Neural cell (in vitro differentiated cells): ENCODE data around the gene RPS6KA3. TPM values are rescaled to one million over a fixed set of nuclear protein-coding genes. Genes with fewer than 3 reads are reported as not detected.

ENCODE experiments used
- H2AFZ ChIP-seq: fragments of 200-600, 300-800 bp; sonication (generic), shearing (Covaris generic); 2 replicates; pipeline ENCODE4 v1.6.0; 2014; ENCODE audit warnings: low read depth, mild to moderate bottlenecking, antibody characterized with exemption, low read length, moderate library complexity
- H3F3A ChIP-seq: fragments of 200-600 bp; shearing (Covaris generic); 2 replicates; pipeline ENCODE4 v1.6.1; 2016; ENCODE audit warnings: mild to moderate bottlenecking, moderate library complexity, mixed read lengths, antibody characterized with exemption, low read length; ENCODE audit not compliant: insufficient read depth, poor library complexity, severe bottlenecking
- H3K27ac ChIP-seq: fragments of 200-600, 300-800 bp; sonication (generic), shearing (Covaris generic); 2 replicates; pipeline ENCODE4 v1.5.1; 2014; ENCODE audit warnings: mild to moderate bottlenecking, low read length, moderate library complexity
- H3K27me3 ChIP-seq: fragments of 300-800, 200-600 bp; sonication (generic), shearing (Covaris generic); 2 replicates; pipeline ENCODE4 v1.6.0; 2014; ENCODE audit warnings: mild to moderate bottlenecking, low read depth, low read length, moderate library complexity; ENCODE audit not compliant: insufficient read depth
- H3K36me3 ChIP-seq: fragments of 300-800, 200-600 bp; sonication (generic), shearing (Covaris generic); 2 replicates; pipeline ENCODE4 v1.5.1; 2014; ENCODE audit warnings: mild to moderate bottlenecking, antibody characterized with exemption, low read length, moderate library complexity; ENCODE audit not compliant: insufficient read depth
- H3K4me2 ChIP-seq: fragments of 300-800, 200-600 bp; sonication (generic), shearing (Covaris generic); 2 replicates; pipeline ENCODE4 v1.6.0; 2014; ENCODE audit warnings: mild to moderate bottlenecking, low read length
- H3K4me3 ChIP-seq: fragments of 300-800, 200-600 bp; sonication (generic), shearing (Covaris generic); 2 replicates; pipeline ENCODE4 v1.5.1; 2014; ENCODE audit warnings: mild to moderate bottlenecking, low read length, moderate library complexity
- H3K79me2 ChIP-seq: fragments of 200-600 bp; shearing (Covaris generic); replicated peaks from 2 replicates; pipeline ENCODE4 v1.6.0; 2014; ENCODE audit warnings: mild to moderate bottlenecking, low read length, moderate library complexity; ENCODE audit not compliant: insufficient read depth
- H3K9ac ChIP-seq: fragments of 300-800, 200-600 bp; sonication (generic), shearing (Covaris generic); 2 replicates; pipeline ENCODE4 v1.6.1; 2016; ENCODE audit warnings: mild to moderate bottlenecking, low read length, mixed read lengths
- H3K9me2 ChIP-seq: fragments of 200-600 bp; shearing (Covaris generic); 2 replicates; pipeline ENCODE4 v1.6.1; 2016; ENCODE audit warnings: mild to moderate bottlenecking, low read length, mixed read lengths; ENCODE audit not compliant: insufficient read depth
- H3K9me3 ChIP-seq: fragments of 200-600, 300-800 bp; sonication (generic), shearing (Covaris generic); 2 replicates; pipeline ENCODE4 v1.6.1; 2016; ENCODE audit warnings: mild to moderate bottlenecking, mixed run types, low read length, moderate library complexity, mixed read lengths
- H4K20me1 ChIP-seq: fragments of 200-600 bp; shearing (Covaris generic); 2 replicates; pipeline ENCODE4 v1.6.1; 2016; ENCODE audit warnings: mild to moderate bottlenecking, mixed run types; ENCODE audit not compliant: insufficient read depth
- CTCF ChIP-seq: fragments of 450-650 bp; IDR thresholded peaks from 2 replicates; pipeline ENCODE4 v1.5.1; 2014; ENCODE audit warnings: antibody characterized with exemption, mild to moderate bottlenecking, moderate library complexity; ENCODE audit not compliant: poor library complexity, severe bottlenecking
- EP300 ChIP-seq: fragments of 450-650 bp; conservative IDR thresholded peaks from 2 replicates; pipeline ENCODE4 v1.6.1; 2014; ENCODE audit warnings: antibody characterized with exemption, mild to moderate bottlenecking, moderate library complexity; ENCODE audit not compliant: poor library complexity, severe bottlenecking
- EZH2 ChIP-seq: fragments of 200-600, 300-800 bp; shearing (Covaris generic), sonication (generic); IDR thresholded peaks from 2 replicates; pipeline ENCODE4 v1.6.1; 2014; ENCODE audit warnings: antibody characterized with exemption, low read length, borderline replicate concordance, mild to moderate bottlenecking; ENCODE audit not compliant: insufficient read depth, poor library complexity, severe bottlenecking
- MXI1 ChIP-seq: fragments of 450-650 bp; conservative IDR thresholded peaks from 2 replicates; pipeline ENCODE4 v1.6.1; 2014; ENCODE audit warnings: antibody characterized with exemption, mild to moderate bottlenecking; ENCODE audit not compliant: poor library complexity, severe bottlenecking
- POLR2AphosphoS5 ChIP-seq: IDR thresholded peaks from 2 replicates; pipeline ENCODE4 v1.6.1; 2012
- RAD21 ChIP-seq: fragments of 450-650 bp; conservative IDR thresholded peaks from 2 replicates; pipeline ENCODE4 v1.6.1; 2014; ENCODE audit warnings: antibody characterized with exemption, mild to moderate bottlenecking, moderate library complexity
- SMC3 ChIP-seq: fragments of 450-650 bp; conservative IDR thresholded peaks from 2 replicates; pipeline ENCODE4 v1.6.1; 2014; ENCODE audit warnings: antibody characterized with exemption, mild to moderate bottlenecking, moderate library complexity; ENCODE audit not compliant: poor library complexity
- TAF1 ChIP-seq: IDR thresholded peaks from 2 replicates; pipeline ENCODE4 v1.6.1; 2012; ENCODE audit warnings: low read depth
- polyA plus RNA-seq: library from polyadenylated mRNA; depleted of rRNA; stranded (reverse); fragments of >200 nt; gene quantifications from 2 replicates; pipeline ENCODE4 v1.2.3, GENCODE V29; 2014
- TF ChIP-seq, protein P1 (sequence below): IDR thresholded peaks from 2 replicates; pipeline ENCODE4 v1.6.1; 2012; ENCODE audit warnings: borderline replicate concordance

The RPS6KA3 gene
- polyA plus RNA-seq, 1 donor from 2014 or later, result 16.5 TPM

- Histone ChIP-seq H3K4me2 (no peak overlapping the region), H3F3A (no peaks in the 10 kb centered on the region), H3K9ac (no peak overlapping the region), H3K9me2 (no peaks in the 10 kb centered on the region), H3K36me3 (no peaks in the 10 kb centered on the region), H3K27me3 (no peaks in the 10 kb centered on the region), H2AFZ (no peak overlapping the region), H3K79me2 (no peaks in the 10 kb centered on the region), H3K9me3 (no peaks in the 10 kb centered on the region), H4K20me1 (no peaks in the 10 kb centered on the region), H3K27ac (no peak overlapping the region), H3K4me3 (no peak overlapping the region)
- TF ChIP-seq MXI1, result no peak
- no peak for TF ChIP-seq RAD21
- TF ChIP-seq CTCF, result no peak
- no peak for TF ChIP-seq EZH2
Measured at GRCh38 chrX:20313899-20314298, 47.2 kb upstream of the RPS6KA3 start.

- Histone ChIP-seq H3K79me2 (no peaks in the 10 kb centered on the region), H3K4me3 (no peak overlapping the region), H4K20me1 (no peaks in the 10 kb centered on the region), H3K9ac (no peak overlapping the region), H3K27me3 (no peaks in the 10 kb centered on the region), H3K36me3 (no peaks in the 10 kb centered on the region), H3K4me2 (no peak overlapping the region), H3K9me2 (no peaks in the 10 kb centered on the region), H3F3A (no peaks in the 10 kb centered on the region), H3K9me3 (no peaks in the 10 kb centered on the region), H3K27ac (no peak overlapping the region), H2AFZ (no peak overlapping the region)
- TF ChIP-seq EP300 (no peak), EZH2 (no peak), POLR2AphosphoS5 (no peak), TAF1 (no peak), RAD21 (no peak)
- TF ChIP-seq, protein P1, sequence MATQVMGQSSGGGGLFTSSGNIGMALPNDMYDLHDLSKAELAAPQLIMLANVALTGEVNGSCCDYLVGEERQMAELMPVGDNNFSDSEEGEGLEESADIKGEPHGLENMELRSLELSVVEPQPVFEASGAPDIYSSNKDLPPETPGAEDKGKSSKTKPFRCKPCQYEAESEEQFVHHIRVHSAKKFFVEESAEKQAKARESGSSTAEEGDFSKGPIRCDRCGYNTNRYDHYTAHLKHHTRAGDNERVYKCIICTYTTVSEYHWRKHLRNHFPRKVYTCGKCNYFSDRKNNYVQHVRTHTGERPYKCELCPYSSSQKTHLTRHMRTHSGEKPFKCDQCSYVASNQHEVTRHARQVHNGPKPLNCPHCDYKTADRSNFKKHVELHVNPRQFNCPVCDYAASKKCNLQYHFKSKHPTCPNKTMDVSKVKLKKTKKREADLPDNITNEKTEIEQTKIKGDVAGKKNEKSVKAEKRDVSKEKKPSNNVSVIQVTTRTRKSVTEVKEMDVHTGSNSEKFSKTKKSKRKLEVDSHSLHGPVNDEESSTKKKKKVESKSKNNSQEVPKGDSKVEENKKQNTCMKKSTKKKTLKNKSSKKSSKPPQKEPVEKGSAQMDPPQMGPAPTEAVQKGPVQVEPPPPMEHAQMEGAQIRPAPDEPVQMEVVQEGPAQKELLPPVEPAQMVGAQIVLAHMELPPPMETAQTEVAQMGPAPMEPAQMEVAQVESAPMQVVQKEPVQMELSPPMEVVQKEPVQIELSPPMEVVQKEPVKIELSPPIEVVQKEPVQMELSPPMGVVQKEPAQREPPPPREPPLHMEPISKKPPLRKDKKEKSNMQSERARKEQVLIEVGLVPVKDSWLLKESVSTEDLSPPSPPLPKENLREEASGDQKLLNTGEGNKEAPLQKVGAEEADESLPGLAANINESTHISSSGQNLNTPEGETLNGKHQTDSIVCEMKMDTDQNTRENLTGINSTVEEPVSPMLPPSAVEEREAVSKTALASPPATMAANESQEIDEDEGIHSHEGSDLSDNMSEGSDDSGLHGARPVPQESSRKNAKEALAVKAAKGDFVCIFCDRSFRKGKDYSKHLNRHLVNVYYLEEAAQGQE, result no peak
Measured at GRCh38 chrX:20312018-20312417, 45.3 kb upstream of the RPS6KA3 start.

GRCh38 chrX:20311505-20311904 lies 44.8 kb upstream of the RPS6KA3 start:
- Histone ChIP-seq H3K27me3 (no peaks in the 10 kb centered on the region), H3K9me2 (no peaks in the 10 kb centered on the region), H3K36me3 (no peaks in the 10 kb centered on the region), H2AFZ (no peak overlapping the region), H3F3A (no peaks in the 10 kb centered on the region), H3K4me2 (no peak overlapping the region), H3K27ac (no peak overlapping the region), H3K4me3 (no peak overlapping the region), H3K9me3 (no peaks in the 10 kb centered on the region), H3K9ac (no peak overlapping the region), H4K20me1 (no peaks in the 10 kb centered on the region), H3K79me2 (no peaks in the 10 kb centered on the region)
- TF ChIP-seq MXI1 (no peak), RAD21 (no peak), TAF1 (no peak), EP300 (no peak), EZH2 (no peak), SMC3 (no peak), POLR2AphosphoS5 (no peak), CTCF (no peak)
- TF ChIP-seq, protein P1, result no peak
